ENCODE data around the gene PDXK.

- TF ChIP-seq POLR2AphosphoS5 (IDR thresholded peaks at IDR 0.05; ENCODE audit: low read depth, low read length), result no peak
- no peak for TF ChIP-seq POLR2A (IDR thresholded peaks at IDR 0.05; ENCODE audit: low read depth, low read length)
Measured at GRCh38 chr21:43686811-43687565, 31.9 kb upstream of the PDXK start.

Data from GM12892 (cell line).